OCI-LY7 (cell line): ENCODE data around the gene TTI1.

ENCODE experiments used
- EZH2phosphoT487 ChIP-seq: fragments of 200-600 bp; sonication (generic); IDR thresholded peaks from 2 replicates; pipeline ENCODE4 v1.6.1; 2018; ENCODE audit warnings: low read depth, borderline replicate concordance, mild to moderate bottlenecking, mixed run types, antibody characterized with exemption, low read length, moderate library complexity, mixed read lengths
- TF ChIP-seq, protein P1 (sequence below): fragments of 200-600 bp; sonication (generic); conservative IDR thresholded peaks from 2 replicates; pipeline ENCODE4 v1.5.1; 2014; ENCODE audit warnings: mild to moderate bottlenecking, antibody characterized with exemption, low read length, moderate library complexity, mixed read lengths

DNA sequence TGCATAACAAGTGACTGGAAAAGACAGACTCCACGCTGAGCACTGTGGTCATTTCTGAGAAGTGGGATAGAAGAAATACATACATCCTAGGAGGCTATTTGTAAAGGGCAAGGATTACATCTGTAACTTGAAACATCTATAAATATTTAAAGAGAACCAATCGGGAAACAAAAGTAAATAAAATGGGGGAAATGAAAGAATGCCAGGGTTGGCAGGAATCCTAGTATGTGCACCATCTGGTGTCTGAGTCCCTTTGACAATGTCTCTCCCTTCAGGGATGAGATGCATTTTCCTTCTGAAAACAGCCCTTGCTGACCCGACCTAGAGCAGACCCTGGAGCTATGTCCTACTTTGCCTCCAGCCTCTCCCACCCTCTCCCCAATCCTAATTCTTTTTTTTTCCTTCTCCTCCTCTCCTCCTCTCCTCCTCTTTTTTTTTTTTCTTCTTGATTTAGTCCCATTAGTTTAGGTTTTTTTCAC, 77.1 kb downstream of the TTI1 start:
- TF ChIP-seq, protein P1, sequence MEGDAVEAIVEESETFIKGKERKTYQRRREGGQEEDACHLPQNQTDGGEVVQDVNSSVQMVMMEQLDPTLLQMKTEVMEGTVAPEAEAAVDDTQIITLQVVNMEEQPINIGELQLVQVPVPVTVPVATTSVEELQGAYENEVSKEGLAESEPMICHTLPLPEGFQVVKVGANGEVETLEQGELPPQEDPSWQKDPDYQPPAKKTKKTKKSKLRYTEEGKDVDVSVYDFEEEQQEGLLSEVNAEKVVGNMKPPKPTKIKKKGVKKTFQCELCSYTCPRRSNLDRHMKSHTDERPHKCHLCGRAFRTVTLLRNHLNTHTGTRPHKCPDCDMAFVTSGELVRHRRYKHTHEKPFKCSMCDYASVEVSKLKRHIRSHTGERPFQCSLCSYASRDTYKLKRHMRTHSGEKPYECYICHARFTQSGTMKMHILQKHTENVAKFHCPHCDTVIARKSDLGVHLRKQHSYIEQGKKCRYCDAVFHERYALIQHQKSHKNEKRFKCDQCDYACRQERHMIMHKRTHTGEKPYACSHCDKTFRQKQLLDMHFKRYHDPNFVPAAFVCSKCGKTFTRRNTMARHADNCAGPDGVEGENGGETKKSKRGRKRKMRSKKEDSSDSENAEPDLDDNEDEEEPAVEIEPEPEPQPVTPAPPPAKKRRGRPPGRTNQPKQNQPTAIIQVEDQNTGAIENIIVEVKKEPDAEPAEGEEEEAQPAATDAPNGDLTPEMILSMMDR = no peak
- no peak for TF ChIP-seq EZH2phosphoT487
